KMS-11 (cell line): ENCODE data around the gene MMP11.
"Not testable (repeated sequence)": the region's sequence is repeated elsewhere in the genome, so short reads cannot be mapped to it uniquely, and the experiment has no call there.

Experiments
- H2AFZ ChIP-seq: fragments of 200-600 bp; sonication (generic); 2 replicates; pipeline ENCODE4 v1.6.1; 2016; ENCODE audit warnings: antibody characterized with exemption, mixed run types, low read depth
- H3K27ac ChIP-seq: fragments of 200-600 bp; sonication (generic); 2 replicates; pipeline ENCODE4 v1.6.1; 2016; ENCODE audit warnings: mild to moderate bottlenecking, mixed run types
- H3K27me3 ChIP-seq: fragments of 200-600 bp; sonication (generic); 2 replicates; pipeline ENCODE4 v1.6.1; 2017; ENCODE audit warnings: mild to moderate bottlenecking, low read depth, mixed run types, moderate library complexity; ENCODE audit not compliant: insufficient read depth
- H3K36me3 ChIP-seq: fragments of 200-600 bp; sonication (generic); 2 replicates; pipeline ENCODE4 v1.6.1; 2017; ENCODE audit warnings: mild to moderate bottlenecking, mixed run types; ENCODE audit not compliant: insufficient read depth
- H3K4me1 ChIP-seq: fragments of 200-600 bp; sonication (generic); 2 replicates; pipeline ENCODE4 v1.6.1; 2016; ENCODE audit warnings: mild to moderate bottlenecking, low read depth, mixed run types; ENCODE audit not compliant: poor library complexity, severe bottlenecking
- H3K4me2 ChIP-seq: fragments of 200-600 bp; sonication (generic); 2 replicates; pipeline ENCODE4 v1.7.0; 2016; ENCODE audit warnings: mild to moderate bottlenecking, mixed run types
- H3K4me3 ChIP-seq: fragments of 200-600 bp; sonication (generic); IDR thresholded peaks from 2 replicates; pipeline ENCODE4 v1.6.1; 2017; ENCODE audit warnings: low read depth, low read length, mixed read lengths; ENCODE audit not compliant: insufficient read depth
- H3K79me2 ChIP-seq: fragments of 200-600 bp; sonication (generic); 2 replicates; pipeline ENCODE4 v1.6.1; 2016; ENCODE audit warnings: low read depth, mixed run types; ENCODE audit not compliant: insufficient read depth
- H3K9ac ChIP-seq: fragments of 200-600 bp; sonication (generic); 2 replicates; pipeline ENCODE4 v1.6.1; 2016; ENCODE audit warnings: mild to moderate bottlenecking, mixed run types
- H4K20me1 ChIP-seq: fragments of 200-600 bp; sonication (generic); 2 replicates; pipeline ENCODE4 v1.6.1; 2016; ENCODE audit warnings: mild to moderate bottlenecking, mixed run types; ENCODE audit not compliant: insufficient read depth
- CTCF ChIP-seq: fragments of 200-600 bp; sonication (generic); conservative IDR thresholded peaks from 2 replicates; pipeline ENCODE4 v1.6.1; 2017; ENCODE audit warnings: low read depth, mild to moderate bottlenecking, antibody characterized with exemption, low read length, moderate library complexity, mixed read lengths

The MMP11 gene

GRCh38 chr22:23772649-23773473, at the start of gene MMP11:
MMP11 (plus strand) TSS chr22:23772849; CDS start chr22:23772871, 22 bp downstream.
- peak within 1 kb of the TSS; percentile 73 for H2AFZ ChIP-seq
- peaks cover 49% of the 10 kb centered on the region for H3K4me1 ChIP-seq
- no peak within 1 kb of the TSS for H3K4me3 ChIP-seq
- H3K9ac ChIP-seq, result no peak within 1 kb of the TSS
- H4K20me1 ChIP-seq, result no peaks in the 10 kb centered on the region
- no peak within 1 kb of the TSS for H3K27ac ChIP-seq
- no peaks in the 10 kb centered on the region for H3K79me2 ChIP-seq
- no peak for TF ChIP-seq CTCF
- no peaks in the 10 kb centered on the region for H3K27me3 ChIP-seq
- peak within 1 kb of the TSS; percentile 90 for H3K4me2 ChIP-seq
- no peaks in the 10 kb centered on the region for H3K36me3 ChIP-seq

- not testable (repeated sequence) for H4K20me1 ChIP-seq, H3K4me3 ChIP-seq, H3K27me3 ChIP-seq, H3K4me2 ChIP-seq, H3K79me2 ChIP-seq, H3K36me3 ChIP-seq, H3K9ac ChIP-seq, H2AFZ ChIP-seq, H3K27ac ChIP-seq
- H3K4me1 ChIP-seq, result peaks cover 36% of the 10 kb centered on the region
These were observed 44.5 kb upstream of the MMP11 start for GRCh38 chr22:23728108-23728507.

- no peaks in the 10 kb centered on the region for H3K36me3 ChIP-seq
- H3K27ac ChIP-seq, result no peak overlapping the region
- H3K79me2 ChIP-seq, result no peaks in the 10 kb centered on the region
- H3K4me1 ChIP-seq, result peaks cover 42% of the 10 kb centered on the region
- H4K20me1 ChIP-seq, result no peaks in the 10 kb centered on the region
- no peak overlapping the region for H2AFZ ChIP-seq
- TF ChIP-seq CTCF, result no peak
- no peaks in the 10 kb centered on the region for H3K27me3 ChIP-seq
- no peak overlapping the region for H3K4me3 ChIP-seq
- H3K4me2 ChIP-seq, result no peak overlapping the region
- no peak overlapping the region for H3K9ac ChIP-seq
These were observed 35.0 kb upstream of the MMP11 start for GRCh38 chr22:23737696-23738095.

- Histone ChIP-seq H3K9ac (no peak overlapping the region), H4K20me1 (no peaks in the 10 kb centered on the region), H3K4me1 (peaks cover 13% of the 10 kb centered on the region), H3K36me3 (no peaks in the 10 kb centered on the region), H3K79me2 (no peaks in the 10 kb centered on the region), H3K27ac (no peak overlapping the region), H3K27me3 (no peaks in the 10 kb centered on the region), H2AFZ (no peak overlapping the region), H3K4me3 (no peak overlapping the region), H3K4me2 (no peak overlapping the region)
- no peak for TF ChIP-seq CTCF
These were observed 30.0 kb upstream of the MMP11 start for GRCh38 chr22:23742505-23743264.
